Measurements from ENCODE around the gene HEG1. TPM values are rescaled to one million over a fixed set of nuclear protein-coding genes. Genes with fewer than 3 reads are reported as not detected.
A peak's percentile ranks its signal among the peaks of the same experiment; 100 is the strongest.

The HEG1 gene
- total and polyA plus RNA-seq, 11 donors = 23.7 to 211 (median 111) TPM

DNA sequence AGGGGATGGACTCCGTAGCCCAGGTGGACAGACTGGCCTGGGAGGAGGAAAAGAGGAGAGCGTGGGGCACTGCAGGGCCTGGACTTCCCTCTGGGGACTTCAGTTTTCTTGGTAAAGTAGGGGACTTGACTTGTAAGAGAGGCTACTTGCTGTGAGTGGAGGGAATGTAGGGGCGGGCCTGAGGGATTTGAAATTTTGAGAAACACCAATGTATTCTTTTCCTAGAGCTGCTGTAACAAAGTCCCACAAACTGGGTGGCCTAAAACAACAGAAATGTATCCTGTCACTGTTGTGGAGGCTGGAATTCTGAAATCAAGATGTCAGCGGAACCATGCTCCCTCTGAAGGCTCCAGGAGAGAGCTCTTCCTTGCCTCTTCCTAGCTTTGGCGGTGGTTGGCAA lies 5.8 kb upstream of the HEG1 start:
- Histone ChIP-seq H3K27ac (peak overlapping the region; percentile 43 to 95 (median 79)), H3K36me3 (no peaks in the 10 kb centered on the region), H3K9me3 (no peaks in the 10 kb centered on the region), H3K4me3 (peak overlapping the region in 9 of 12 donors; percentile 3 to 48 (median 33)), H3K27me3 (no peaks in the 10 kb centered on the region), H3K4me1 (peaks cover 17 to 61% (median 47%) of the 10 kb centered on the region in 12 donors)
- 57 to 63% (median 61%) methylated on average over 5 of the region's 5 CpGs for WGBS, 4 donors
- intact Hi-C loops (cut with DNase I) = loop anchor here in 5 of 10 donors (2.0 to 10.0 kb wide), 4 partner anchors 53 to 83 kb away; no protein-coding TSS in a partner anchor
- no peak for DNase-seq
- peak; percentile 1 to 7 (median 4) for ATAC-seq
- TF ChIP-seq, protein P1, sequence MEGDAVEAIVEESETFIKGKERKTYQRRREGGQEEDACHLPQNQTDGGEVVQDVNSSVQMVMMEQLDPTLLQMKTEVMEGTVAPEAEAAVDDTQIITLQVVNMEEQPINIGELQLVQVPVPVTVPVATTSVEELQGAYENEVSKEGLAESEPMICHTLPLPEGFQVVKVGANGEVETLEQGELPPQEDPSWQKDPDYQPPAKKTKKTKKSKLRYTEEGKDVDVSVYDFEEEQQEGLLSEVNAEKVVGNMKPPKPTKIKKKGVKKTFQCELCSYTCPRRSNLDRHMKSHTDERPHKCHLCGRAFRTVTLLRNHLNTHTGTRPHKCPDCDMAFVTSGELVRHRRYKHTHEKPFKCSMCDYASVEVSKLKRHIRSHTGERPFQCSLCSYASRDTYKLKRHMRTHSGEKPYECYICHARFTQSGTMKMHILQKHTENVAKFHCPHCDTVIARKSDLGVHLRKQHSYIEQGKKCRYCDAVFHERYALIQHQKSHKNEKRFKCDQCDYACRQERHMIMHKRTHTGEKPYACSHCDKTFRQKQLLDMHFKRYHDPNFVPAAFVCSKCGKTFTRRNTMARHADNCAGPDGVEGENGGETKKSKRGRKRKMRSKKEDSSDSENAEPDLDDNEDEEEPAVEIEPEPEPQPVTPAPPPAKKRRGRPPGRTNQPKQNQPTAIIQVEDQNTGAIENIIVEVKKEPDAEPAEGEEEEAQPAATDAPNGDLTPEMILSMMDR (IDR thresholded peaks at IDR 0.05) = no peak
- no peak for TF ChIP-seq POLR2A (IDR thresholded peaks at IDR 0.05)

DNA sequence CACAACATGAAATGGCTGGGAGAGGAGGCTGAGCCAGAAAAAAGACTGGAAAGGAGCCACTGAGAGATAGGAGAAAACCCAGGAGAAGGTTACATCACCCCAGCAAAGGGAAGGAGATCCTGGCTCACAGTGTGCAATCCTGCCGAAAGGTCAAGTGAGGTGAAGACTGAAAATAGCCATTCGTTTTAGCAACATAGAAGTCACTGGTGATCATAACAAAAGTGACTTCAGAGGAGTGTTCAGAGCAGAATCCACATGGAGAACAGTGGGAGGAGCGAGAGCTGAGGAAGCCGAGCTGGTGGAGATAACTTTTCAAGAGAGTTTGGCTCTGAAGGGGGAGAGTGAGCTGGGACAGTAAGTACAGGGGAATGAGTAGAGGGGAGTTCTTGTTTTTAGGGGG lies 5.4 kb upstream of the HEG1 start:
- intact Hi-C loops (cut with DNase I) = loop anchor here in 4 of 10 donors (5.0 to 10.0 kb wide), 3 partner anchors 54 to 84 kb away; no protein-coding TSS in a partner anchor
- Histone ChIP-seq H3K36me3 (no peaks in the 10 kb centered on the region), H3K27me3 (no peaks in the 10 kb centered on the region), H3K4me1 (peaks cover 17 to 66% (median 52%) of the 10 kb centered on the region in 12 donors), H3K27ac (peak overlapping the region; percentile 43 to 95 (median 79)), H3K9me3 (no peaks in the 10 kb centered on the region), H3K4me3 (peak overlapping the region in 9 of 12 donors; percentile 3 to 48 (median 33))
- WGBS, 4 donors = 3 to 17% (median 10%) methylated on average over 4 of the region's 4 CpGs
- ATAC-seq = peak; percentile 69 to 87 (median 84)
- TF ChIP-seq POLR2A (IDR thresholded peaks at IDR 0.05) = peak in 1 of 2 donors; percentile 34
- TF ChIP-seq, protein P1 (IDR thresholded peaks at IDR 0.05) = no peak
- DNase-seq = peak in 4 of 5 donors; percentile 71 to 80 (median 74)

DNA sequence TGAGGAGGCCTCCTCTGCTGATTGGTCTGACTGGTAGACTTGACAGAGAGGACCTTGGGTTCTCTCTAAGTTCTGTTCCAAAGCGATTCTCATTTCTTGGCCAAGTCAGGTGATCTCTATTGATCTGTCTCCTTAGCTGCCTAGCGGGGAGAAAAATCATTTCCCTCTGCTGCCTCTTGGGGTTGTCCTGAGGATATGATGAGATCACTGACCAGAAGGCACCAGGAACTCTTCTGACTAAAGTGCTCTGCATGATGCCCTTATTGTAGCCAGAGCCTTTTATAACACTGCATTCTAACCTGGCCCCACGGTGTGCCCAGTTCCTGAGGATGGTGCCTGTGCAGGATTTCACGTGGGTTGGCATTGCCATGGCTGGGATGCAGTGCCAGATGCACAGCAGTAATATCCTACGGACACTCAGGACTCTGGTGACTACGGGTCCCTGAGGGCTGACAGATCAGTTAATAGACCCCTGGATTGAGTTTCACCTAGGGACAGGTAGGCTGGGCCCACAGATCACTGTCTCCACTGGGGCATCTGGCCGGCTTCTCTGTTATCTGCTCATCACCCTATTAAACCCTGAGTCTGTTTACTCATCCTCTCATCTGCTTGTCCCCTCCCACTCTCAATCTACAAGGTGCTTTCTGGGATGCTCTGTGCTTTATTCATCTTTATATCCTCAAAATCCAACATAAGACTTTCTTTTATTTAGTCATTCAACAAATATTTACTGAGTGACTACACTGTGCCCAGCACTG lies 3.9 kb upstream of the HEG1 start:
- DNase-seq = no peak
- Histone ChIP-seq H3K27ac (no peak overlapping the region), H3K36me3 (no peaks in the 10 kb centered on the region), H3K27me3 (no peaks in the 10 kb centered on the region), H3K9me3 (no peaks in the 10 kb centered on the region), H3K4me3 (no peak overlapping the region), H3K4me1 (peaks cover 17 to 67% (median 53%) of the 10 kb centered on the region in 12 donors)
- WGBS, 4 donors = 69 to 79% (median 73%) methylated on average over 7 of the region's 7 CpGs
- no peak for ATAC-seq
- TF ChIP-seq, protein P1 (IDR thresholded peaks at IDR 0.05) = no peak
- TF ChIP-seq POLR2A (IDR thresholded peaks at IDR 0.05) = no peak
- intact Hi-C loops (cut with DNase I) = loop anchor here in 8 of 10 donors (5.0 to 10.0 kb wide), 7 partner anchors 37 to 103 kb away; no protein-coding TSS in a partner anchor

DNA sequence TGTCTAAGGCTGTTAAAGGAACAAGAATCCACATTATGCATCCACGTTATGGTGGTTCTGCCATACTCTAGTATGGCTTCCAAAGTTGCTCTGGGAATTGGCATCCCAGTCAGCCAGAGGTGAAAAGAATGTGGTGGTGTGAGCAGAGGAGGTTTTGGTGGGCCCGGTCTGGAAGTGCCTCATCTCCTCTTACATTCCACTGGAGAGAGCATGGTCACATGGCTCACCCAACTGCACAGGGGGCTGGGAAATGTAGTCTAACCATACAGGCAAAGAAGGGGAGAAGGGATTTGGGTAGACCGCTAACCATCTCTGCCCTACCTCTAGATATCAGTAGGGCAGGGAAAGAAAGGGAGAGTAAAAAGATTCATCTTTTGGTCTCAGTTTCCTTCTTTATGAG lies 3.2 kb upstream of the HEG1 start:
- ATAC-seq = no peak
- intact Hi-C loops (cut with DNase I) = loop anchor here in 5 of 10 donors (5.0 to 10.0 kb wide), 5 partner anchors 37 to 103 kb away; no protein-coding TSS in a partner anchor
- TF ChIP-seq POLR2A (IDR thresholded peaks at IDR 0.05) = no peak
- TF ChIP-seq, protein P1 (IDR thresholded peaks at IDR 0.05) = no peak
- Histone ChIP-seq H3K36me3 (no peaks in the 10 kb centered on the region), H3K4me3 (no peak overlapping the region), H3K4me1 (peaks cover 17 to 66% (median 55%) of the 10 kb centered on the region in 12 donors), H3K27me3 (no peaks in the 10 kb centered on the region), H3K9me3 (no peaks in the 10 kb centered on the region), H3K27ac (peak overlapping the region in 1 of 12 donors; percentile 92)
- no peak for DNase-seq
- 91 to 96% (median 93%) methylated on average over 3 of the region's 3 CpGs for WGBS, 4 donors

All from heart left ventricle (tissue), 16 donors.